HepG2 (cell line): ENCODE data around the gene MMP19.

ENCODE experiments used
- MAFF ChIP-seq: IDR thresholded peaks from 2 replicates; pipeline ENCODE4 v1.6.1; 2011; ENCODE audit warnings: low read depth, low read length, improper control_type of control experiment
- MAFG ChIP-seq: sonication (generic); formaldehyde crosslinking; IDR thresholded peaks from 2 replicates; pipeline ENCODE4 v1.5.1; 2020; ENCODE audit warnings: mild to moderate bottlenecking, missing genetic modification reagents
- TEAD2 ChIP-seq: sonication (generic); formaldehyde crosslinking; IDR thresholded peaks from 2 replicates; pipeline ENCODE4 v1.9.0; 2021; ENCODE audit warnings: missing genetic modification reagents
- TF ChIP-seq, protein P1 (sequence below): sonication (generic); formaldehyde crosslinking; IDR thresholded peaks from 2 replicates; pipeline ENCODE4 v1.5.0; 2020; ENCODE audit warnings: mild to moderate bottlenecking, missing genetic modification reagents, moderate library complexity

DNA sequence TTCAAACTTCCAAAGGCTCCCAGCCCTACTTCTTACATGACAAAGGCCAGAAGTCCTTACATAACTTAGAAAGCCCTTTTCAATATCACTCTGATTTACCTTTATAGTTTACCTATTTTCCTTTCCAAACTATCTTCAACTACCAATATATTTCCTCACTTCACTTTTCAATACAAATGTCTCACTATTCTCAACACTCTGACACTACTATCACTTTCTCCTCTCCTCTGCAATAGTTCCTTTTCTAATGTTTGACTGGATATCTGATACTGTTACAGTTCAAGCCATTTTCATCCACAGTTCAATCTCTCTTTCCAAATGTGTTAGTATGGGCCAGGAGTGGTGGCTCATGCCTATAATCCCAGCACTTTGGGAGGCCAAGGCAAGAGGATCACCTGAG lies 28.5 kb downstream of the MMP19 start:
- TF ChIP-seq, protein P1, sequence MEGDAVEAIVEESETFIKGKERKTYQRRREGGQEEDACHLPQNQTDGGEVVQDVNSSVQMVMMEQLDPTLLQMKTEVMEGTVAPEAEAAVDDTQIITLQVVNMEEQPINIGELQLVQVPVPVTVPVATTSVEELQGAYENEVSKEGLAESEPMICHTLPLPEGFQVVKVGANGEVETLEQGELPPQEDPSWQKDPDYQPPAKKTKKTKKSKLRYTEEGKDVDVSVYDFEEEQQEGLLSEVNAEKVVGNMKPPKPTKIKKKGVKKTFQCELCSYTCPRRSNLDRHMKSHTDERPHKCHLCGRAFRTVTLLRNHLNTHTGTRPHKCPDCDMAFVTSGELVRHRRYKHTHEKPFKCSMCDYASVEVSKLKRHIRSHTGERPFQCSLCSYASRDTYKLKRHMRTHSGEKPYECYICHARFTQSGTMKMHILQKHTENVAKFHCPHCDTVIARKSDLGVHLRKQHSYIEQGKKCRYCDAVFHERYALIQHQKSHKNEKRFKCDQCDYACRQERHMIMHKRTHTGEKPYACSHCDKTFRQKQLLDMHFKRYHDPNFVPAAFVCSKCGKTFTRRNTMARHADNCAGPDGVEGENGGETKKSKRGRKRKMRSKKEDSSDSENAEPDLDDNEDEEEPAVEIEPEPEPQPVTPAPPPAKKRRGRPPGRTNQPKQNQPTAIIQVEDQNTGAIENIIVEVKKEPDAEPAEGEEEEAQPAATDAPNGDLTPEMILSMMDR (CRISPR knock-in tag) = no peak
- TF ChIP-seq MAFG (CRISPR knock-in tag) = no peak
- TF ChIP-seq TEAD2 (CRISPR knock-in tag) = no peak
- no peak for TF ChIP-seq MAFF
